Neuronal stem cell (in vitro differentiated cells): ENCODE measurements around the gene ATG10.
"Not testable (repeated sequence)": the region's sequence is repeated elsewhere in the genome, so short reads cannot be mapped to it uniquely, and the experiment has no call there.

Experiments
- DNase-seq: peaks from one replicate; pipeline ENCODE4 v3.0.0-alpha.2; 2013; ENCODE audit warnings: low spot score
- H2AFZ ChIP-seq: one replicate; pipeline ENCODE4 v1.6.1; 2013; ENCODE audit warnings: mild to moderate bottlenecking, low read length, inconsistent platforms
- H2AK5ac ChIP-seq: 2 replicates; pipeline ENCODE4 v1.6.1; 2013; ENCODE audit warnings: low read depth, mild to moderate bottlenecking, inconsistent platforms, low read length, moderate library complexity, mixed read lengths
- H2BK120ac ChIP-seq: 2 replicates; pipeline ENCODE4 v1.6.1; 2013; ENCODE audit warnings: low read depth, mild to moderate bottlenecking, inconsistent platforms, low read length, moderate library complexity, mixed read lengths
- H2BK12ac ChIP-seq: one replicate; pipeline ENCODE4 v1.6.1; 2013; ENCODE audit warnings: low read length, inconsistent platforms
- H2BK15ac ChIP-seq: 2 replicates; pipeline ENCODE4 v1.6.1; 2013; ENCODE audit warnings: mild to moderate bottlenecking, low read length, inconsistent platforms, mixed read lengths
- H2BK5ac ChIP-seq: one replicate; pipeline ENCODE4 v1.6.1; 2013; ENCODE audit warnings: inconsistent platforms, mild to moderate bottlenecking, low read length, moderate library complexity
- H3K14ac ChIP-seq: one replicate; pipeline ENCODE4 v1.6.1; 2013; ENCODE audit warnings: low read length, inconsistent platforms
- H3K18ac ChIP-seq: 2 replicates; pipeline ENCODE4 v1.6.1; 2013; ENCODE audit warnings: low read length, inconsistent platforms
- H3K23ac ChIP-seq: 2 replicates; pipeline ENCODE4 v1.6.1; 2013; ENCODE audit warnings: low read depth, mild to moderate bottlenecking, mixed read lengths, low read length, inconsistent platforms; ENCODE audit not compliant: poor library complexity
- H3K27ac ChIP-seq: replicated peaks from 3 replicates; pipeline ENCODE4 v1.5.1; 2013; ENCODE audit warnings: low read length, inconsistent platforms
- H3K27me3 ChIP-seq, 3 experiments: 2 replicates each; pipeline ENCODE4 v1.6.1; 2013; ENCODE audit warnings: low read length in 3 of 3, mild to moderate bottlenecking in 2 of 3, inconsistent platforms in 1 of 3, low read depth in 1 of 3, mixed read lengths in 1 of 3, moderate library complexity in 1 of 3; ENCODE audit not compliant: control insufficient read depth in 3 of 3, insufficient read depth in 3 of 3
- H3K36me3 ChIP-seq, 2 donors: replicated peaks in 1 of 2; 2 replicates each; pipeline ENCODE4 v1.6.1; 2013; ENCODE audit warnings: low read length in 2 of 2; ENCODE audit not compliant: control insufficient read depth in 2 of 2, insufficient read depth in 2 of 2
- H3K4ac ChIP-seq: 2 replicates; pipeline ENCODE4 v1.6.1; 2013; ENCODE audit warnings: inconsistent platforms, mild to moderate bottlenecking, low read length, moderate library complexity
- H3K4me1 ChIP-seq, 2 donors: 1 replicate in 1 of 2; 2 replicates in 1 of 2; pipeline ENCODE4 v1.6.1; 2013; ENCODE audit warnings: low read length in 2 of 2, low read depth in 1 of 2; ENCODE audit not compliant: control insufficient read depth in 2 of 2, insufficient read depth in 1 of 2
- H3K4me2 ChIP-seq: one replicate; pipeline ENCODE4 v1.6.1; 2013; ENCODE audit warnings: mild to moderate bottlenecking, low read length, inconsistent platforms; ENCODE audit not compliant: insufficient read depth, poor library complexity, severe bottlenecking
- H3K4me3 ChIP-seq, 2 donors: 2 replicates each; pipeline ENCODE4 v1.5.1; 2013; ENCODE audit warnings: low read length in 2 of 2, mild to moderate bottlenecking in 2 of 2, inconsistent platforms in 1 of 2, moderate library complexity in 1 of 2
- H3K79me1 ChIP-seq: one replicate; pipeline ENCODE4 v1.6.1; 2013; ENCODE audit warnings: low read depth, mild to moderate bottlenecking, inconsistent platforms, low read length, moderate library complexity
- H3K9ac ChIP-seq: one replicate; pipeline ENCODE4 v1.6.1; 2013; ENCODE audit warnings: mild to moderate bottlenecking, low read depth, low read length, inconsistent platforms; ENCODE audit not compliant: poor library complexity
- H3K9me3 ChIP-seq, 2 donors: replicated peaks in 1 of 2; 2 replicates each; pipeline versions ENCODE3 to v1.6.1; 2013; ENCODE audit warnings: low read length in 2 of 2, mild to moderate bottlenecking in 2 of 2, inconsistent platforms in 1 of 2, low read depth in 1 of 2, mixed read lengths in 1 of 2, moderate library complexity in 1 of 2; ENCODE audit not compliant: control insufficient read depth in 2 of 2, insufficient read depth in 1 of 2
- H4K8ac ChIP-seq: one replicate; pipeline ENCODE4 v1.6.1; 2013; ENCODE audit warnings: low read depth, mild to moderate bottlenecking, inconsistent platforms, low read length, moderate library complexity
- H4K91ac ChIP-seq: one replicate; pipeline ENCODE4 v1.6.1; 2013; ENCODE audit warnings: low read length, low read depth, mild to moderate bottlenecking, inconsistent platforms; ENCODE audit not compliant: poor library complexity
- WGBS, 2 donors: extraction: QIAGEN DNeasy Blood & Tissue Kit; methylation state at CpG; one replicate each; pipeline ENCODE4 v1.1.7; 2013; ENCODE audit warnings: missing lambda C conversion rate in 2 of 2, mixed read lengths in 1 of 2; ENCODE audit not compliant: insufficient read length in 2 of 2, insufficient replicate concordance in 1 of 2; ENCODE audit errors: extremely low coverage in 2 of 2; 5-methylcytosine and 5-hydroxymethylcytosine counted together

Gene ATG10

GRCh38 chr5:82129723-82130285 is 158.0 kb downstream of the ATG10 start:
- H3K4me1 ChIP-seq = peaks cover 0 to 2% of the 10 kb centered on the region in 2 donors
- no peak for DNase-seq

GRCh38 chr5:82130602-82131001 is 158.8 kb downstream of the ATG10 start:
- Histone ChIP-seq H4K91ac (no peak overlapping the region), H3K9ac (no peak overlapping the region), H3K23ac (no peak overlapping the region), H3K4me2 (no peak overlapping the region), H3K4ac (no peak overlapping the region), H4K8ac (no peak overlapping the region), H3K18ac (peak overlapping the region; percentile 80), H3K4me3 (no peak overlapping the region), H3K9me3 (peaks cover 2% of the 10 kb centered on the region in 2 donors), H2AFZ (no peak overlapping the region), H2BK120ac (no peak overlapping the region), H2AK5ac (no peak overlapping the region), H3K27me3 (no peaks in the 10 kb centered on the region), H3K36me3 (no peaks in the 10 kb centered on the region), H3K79me1 (no peaks in the 10 kb centered on the region), H3K27ac (no peak overlapping the region), H2BK5ac (no peak overlapping the region), H3K14ac (no peak overlapping the region), H3K4me1 (peaks cover 0 to 2% of the 10 kb centered on the region in 2 donors), H2BK12ac (no peak overlapping the region), H2BK15ac (no peak overlapping the region)
- no peak for DNase-seq
- no CpG with 5 or more reads among the region's 6 CpGs for WGBS, 2 donors

More at GRCh38 chr5:82129723-82130285, 158.0 kb downstream of the ATG10 start:
- H3K27me3 ChIP-seq = no peaks in the 10 kb centered on the region
- no peak overlapping the region for H3K4me3 ChIP-seq
- H2AK5ac ChIP-seq = no peak overlapping the region
- H3K14ac ChIP-seq = no peak overlapping the region
- WGBS, 2 donors = no CpG with 5 or more reads among the region's 13 CpGs
- peaks cover 2% of the 10 kb centered on the region in 2 donors for H3K9me3 ChIP-seq
- no peak overlapping the region for H4K8ac ChIP-seq
- H3K18ac ChIP-seq = peak overlapping the region; percentile 35
- H2BK5ac ChIP-seq = peak overlapping the region; percentile 13
- no peaks in the 10 kb centered on the region for H3K79me1 ChIP-seq
- H2AFZ ChIP-seq = no peak overlapping the region
- no peak overlapping the region for H3K4ac ChIP-seq
- H3K36me3 ChIP-seq = no peaks in the 10 kb centered on the region
- H3K23ac ChIP-seq = no peak overlapping the region
- H2BK15ac ChIP-seq = no peak overlapping the region
- H3K9ac ChIP-seq = no peak overlapping the region
- no peak overlapping the region for H3K4me2 ChIP-seq
- no peak overlapping the region for H3K27ac ChIP-seq
- H2BK120ac ChIP-seq = no peak overlapping the region
- H2BK12ac ChIP-seq = no peak overlapping the region
- no peak overlapping the region for H4K91ac ChIP-seq

GRCh38 chr5:82137205-82137604 is 165.4 kb downstream of the ATG10 start:
- Histone ChIP-seq H3K14ac (no peak overlapping the region), H3K79me1 (no peaks in the 10 kb centered on the region), H3K9me3 (peaks cover 2 to 7% of the 10 kb centered on the region in 2 donors), H2AFZ (no peak overlapping the region), H4K8ac (no peak overlapping the region), H3K4me3 (no peak overlapping the region), H2BK120ac (no peak overlapping the region), H3K27ac (no peak overlapping the region), H3K36me3 (no peaks in the 10 kb centered on the region), H3K4me2 (no peak overlapping the region), H3K9ac (no peak overlapping the region), H3K23ac (no peak overlapping the region), H3K18ac (no peak overlapping the region), H3K4ac (no peak overlapping the region), H3K27me3 (no peaks in the 10 kb centered on the region), H4K91ac (no peak overlapping the region), H2BK5ac (no peak overlapping the region), H2BK15ac (no peak overlapping the region), H3K4me1 (no peaks in the 10 kb centered on the region), H2BK12ac (no peak overlapping the region), H2AK5ac (no peak overlapping the region)
- no CpG with 5 or more reads among the region's 5 CpGs for WGBS, 2 donors
- no peak for DNase-seq

GRCh38 chr5:82139837-82140236 is 168.0 kb downstream of the ATG10 start:
- not testable (repeated sequence) for H3K4me3 ChIP-seq, H2AFZ ChIP-seq, H2AK5ac ChIP-seq, H3K27ac ChIP-seq, H3K36me3 ChIP-seq, H3K9ac ChIP-seq, H3K4me1 ChIP-seq, H3K4me2 ChIP-seq, H3K18ac ChIP-seq, H2BK12ac ChIP-seq, H4K91ac ChIP-seq, DNase-seq, H2BK5ac ChIP-seq, H2BK15ac ChIP-seq, H3K23ac ChIP-seq, H3K4ac ChIP-seq, H3K79me1 ChIP-seq, H2BK120ac ChIP-seq, H4K8ac ChIP-seq, H3K14ac ChIP-seq, H3K27me3 ChIP-seq
- no CpG with 5 or more reads among the region's 33 CpGs for WGBS, 2 donors
- peaks cover 0 to 12% of the 10 kb centered on the region in 2 donors for H3K9me3 ChIP-seq
